Body of pancreas (tissue), 4 donors: ENCODE results near the gene KRTAP20-1.

ENCODE experiments used
- CTCF ChIP-seq, 7 experiments: fragments of 450-650 bp in 4 of 7; fragments of 200-600 bp in 3 of 7; sonication (generic) in 3 of 7; IDR thresholded peaks; one replicate each; pipeline ENCODE4 v1.5.1; 2016 to 2019; ENCODE audit warnings: antibody characterized with exemption in 7 of 7
- POLR2A ChIP-seq, 3 donors: fragments of 450-650 bp; IDR thresholded peaks; one replicate each; pipeline ENCODE4 v1.6.1; 2016; ENCODE audit warnings: antibody characterized with exemption in 3 of 3, mild to moderate bottlenecking in 2 of 3

- TF ChIP-seq CTCF (IDR thresholded peaks at IDR 0.05) (no peak), POLR2A (IDR thresholded peaks at IDR 0.05) (no peak)
Observed at GRCh38 chr21:30620522-30620921, 4.3 kb downstream of the KRTAP20-1 start, which contains the start of gene KRTAP20-4.
